Brain microvascular endothelial cell (primary cell): ENCODE measurements around the gene CAMK1G.

Experiments used
- DNase-seq: peaks from one replicate; pipeline ENCODE4 v3.0.0-alpha.2; 2020
- H3K27ac ChIP-seq: fragments of 250-450 bp; sonication (Bioruptor Pico); 2 replicates; pipeline ENCODE4 v1.5.1; 2020; ENCODE audit warnings: mild to moderate bottlenecking, moderate library complexity
- H3K27me3 ChIP-seq: fragments of 250-450 bp; sonication (Bioruptor Pico); replicated peaks from 2 replicates; pipeline ENCODE4 v1.5.1; 2020; ENCODE audit warnings: mild to moderate bottlenecking
- H3K36me3 ChIP-seq: fragments of 250-450 bp; sonication (Bioruptor Pico); replicated peaks from 2 replicates; pipeline ENCODE4 v1.5.1; 2020; ENCODE audit warnings: mild to moderate bottlenecking
- H3K4me3 ChIP-seq: 2 replicates; pipeline ENCODE4 v1.5.1; 2011; ENCODE audit warnings: low read depth, mild to moderate bottlenecking, control low read depth, low read length, moderate library complexity
- CTCF ChIP-seq: IDR thresholded peaks from 2 replicates; pipeline ENCODE4 v1.5.1; 2011; ENCODE audit warnings: low read depth, mild to moderate bottlenecking, moderate library complexity, low read length, control low read depth, inconsistent platforms; ENCODE audit errors: missing control alignments
- in situ Hi-C: cut with HindIII; loops from 2 replicates; pipeline ENCODE4 v1.10.0; 2017; ENCODE audit warnings: low sequenced_read_pairs, low pct_ligation_motif_present

Gene CAMK1G

GRCh38 chr1:209614151-209614420 lies 30.6 kb downstream of the CAMK1G start:
- no peaks in the 10 kb centered on the region for H3K36me3 ChIP-seq
- in situ Hi-C loops: no loop called here
- TF ChIP-seq CTCF: no peak
- no peaks in the 10 kb centered on the region for H3K27me3 ChIP-seq
- DNase-seq: no peak
- H3K27ac ChIP-seq: no peak overlapping the region
- no peak overlapping the region for H3K4me3 ChIP-seq

GRCh38 chr1:209614906-209615305 lies 31.4 kb downstream of the CAMK1G start:
- no peak for DNase-seq
- H3K27me3 ChIP-seq: no peaks in the 10 kb centered on the region
- TF ChIP-seq CTCF: no peak
- no peaks in the 10 kb centered on the region for H3K36me3 ChIP-seq
- no peak overlapping the region for H3K27ac ChIP-seq
- in situ Hi-C loops: no loop called here
- no peak overlapping the region for H3K4me3 ChIP-seq

GRCh38 chr1:209616366-209617046 lies 33.0 kb downstream of the CAMK1G start:
- in situ Hi-C loops: no loop called here
- TF ChIP-seq CTCF: no peak
- H3K4me3 ChIP-seq: no peak overlapping the region
- no peaks in the 10 kb centered on the region for H3K27me3 ChIP-seq
- H3K27ac ChIP-seq: no peak overlapping the region
- H3K36me3 ChIP-seq: no peaks in the 10 kb centered on the region
- DNase-seq: no peak

GRCh38 chr1:209617047-209617673 lies 33.6 kb downstream of the CAMK1G start:
- Histone ChIP-seq H3K4me3 (no peak overlapping the region), H3K36me3 (no peaks in the 10 kb centered on the region), H3K27ac (no peak overlapping the region), H3K27me3 (no peaks in the 10 kb centered on the region)
- TF ChIP-seq CTCF: no peak
- DNase-seq: no peak
- in situ Hi-C loops: no loop called here

- DNase-seq: no peak
- Histone ChIP-seq H3K27me3 (no peaks in the 10 kb centered on the region), H3K4me3 (no peak overlapping the region), H3K36me3 (no peaks in the 10 kb centered on the region), H3K27ac (no peak overlapping the region)
- TF ChIP-seq CTCF: no peak
- in situ Hi-C loops: no loop called here
These were observed 34.2 kb downstream of the CAMK1G start for GRCh38 chr1:209617755-209618154.

- DNase-seq: no peak
- Histone ChIP-seq H3K36me3 (no peaks in the 10 kb centered on the region), H3K4me3 (no peak overlapping the region), H3K27me3 (no peaks in the 10 kb centered on the region), H3K27ac (no peak overlapping the region)
- in situ Hi-C loops: no loop called here
- TF ChIP-seq CTCF: no peak
These were observed 34.8 kb downstream of the CAMK1G start for GRCh38 chr1:209618291-209618690.
